ENCODE measurements around the gene SOX1. TPM values are rescaled to one million over a fixed set of nuclear protein-coding genes. Genes with fewer than 3 reads are reported as not detected.

Gene SOX1
- total RNA-seq, 1 experiment from 2014 or later: not detected

- no TSS peak for BruUV-seq (replicated peaks)
- H3K4me3 Mint-ChIP-seq (ENCODE audit: unreplicated experiment): no peak overlapping the region
- ChIA-PET CTCF (no interaction called here), POLR2A (no interaction called here)
- H3K9me3 Mint-ChIP-seq (ENCODE audit: unreplicated experiment): peaks cover 11% of the 10 kb centered on the region
- H3K36me3 Mint-ChIP-seq (ENCODE audit: insufficient read depth, unreplicated experiment): no peaks in the 10 kb centered on the region
- intact Hi-C loops (cut with micrococcal nuclease): no loop called here
- H3K27me3 Mint-ChIP-seq (ENCODE audit: insufficient read depth, unreplicated experiment): no peaks in the 10 kb centered on the region
- no peak for TF ChIP-seq CTCF (IDR thresholded peaks at IDR 0.05; ENCODE audit: unreplicated experiment)
- DNase-seq (ENCODE audit: unreplicated experiment): no peak
- no peaks in the 10 kb centered on the region for H3K4me1 Mint-ChIP-seq (ENCODE audit: insufficient read depth, unreplicated experiment)
- H3K27ac Mint-ChIP-seq (ENCODE audit: low read depth, unreplicated experiment): no peak overlapping the region
Observed at GRCh38 chr13:112107289-112107688, 40.3 kb downstream of the SOX1 start.

GRCh38 chr13:112110479-112110878 is 43.5 kb downstream of the SOX1 start:
- DNase-seq (ENCODE audit: unreplicated experiment): no peak
- ChIA-PET POLR2A (interaction anchor here (0.7 kb wide), 1 partner anchor 9 kb away, joined by 3 read pairs; no protein-coding TSS in a partner anchor), CTCF (interaction anchor here (0.7 kb wide), 2 partner anchors 16 to 138 kb away, joined by 3 read pairs; no protein-coding TSS in a partner anchor)
- H3K27ac Mint-ChIP-seq (ENCODE audit: low read depth, unreplicated experiment): no peak overlapping the region
- no peaks in the 10 kb centered on the region for H3K27me3 Mint-ChIP-seq (ENCODE audit: insufficient read depth, unreplicated experiment)
- BruUV-seq (replicated peaks): no TSS peak
- intact Hi-C loops (cut with micrococcal nuclease): no loop called here
- peaks cover 8% of the 10 kb centered on the region for H3K9me3 Mint-ChIP-seq (ENCODE audit: unreplicated experiment)
- TF ChIP-seq CTCF (IDR thresholded peaks at IDR 0.05; ENCODE audit: unreplicated experiment): no peak
- H3K4me1 Mint-ChIP-seq (ENCODE audit: insufficient read depth, unreplicated experiment): peaks cover 6% of the 10 kb centered on the region
- no peak overlapping the region for H3K4me3 Mint-ChIP-seq (ENCODE audit: unreplicated experiment)
- no peaks in the 10 kb centered on the region for H3K36me3 Mint-ChIP-seq (ENCODE audit: insufficient read depth, unreplicated experiment)

- Mint-ChIP-seq H3K36me3 (ENCODE audit: insufficient read depth, unreplicated experiment) (no peaks in the 10 kb centered on the region), H3K9me3 (ENCODE audit: unreplicated experiment) (peaks cover 8% of the 10 kb centered on the region), H3K4me3 (ENCODE audit: unreplicated experiment) (no peak overlapping the region), H3K27ac (ENCODE audit: low read depth, unreplicated experiment) (no peak overlapping the region), H3K4me1 (ENCODE audit: insufficient read depth, unreplicated experiment) (peaks cover 6% of the 10 kb centered on the region), H3K27me3 (ENCODE audit: insufficient read depth, unreplicated experiment) (no peaks in the 10 kb centered on the region)
- no peak for DNase-seq (ENCODE audit: unreplicated experiment)
- BruUV-seq (replicated peaks): no TSS peak
- POLR2A ChIA-PET: interaction anchor here (0.6 kb wide), 1 partner anchor 19 kb away, joined by 5 read pairs; no protein-coding TSS in a partner anchor
- intact Hi-C loops (cut with micrococcal nuclease): no loop called here
- CTCF ChIA-PET: interaction anchor here (0.7 kb wide), 1 partner anchor 139 kb away, joined by 3 read pairs; no protein-coding TSS in a partner anchor
- no peak for TF ChIP-seq CTCF (IDR thresholded peaks at IDR 0.05; ENCODE audit: unreplicated experiment)
Observed at GRCh38 chr13:112111239-112111857, 44.4 kb downstream of the SOX1 start.

GRCh38 chr13:112112534-112113276 is 45.8 kb downstream of the SOX1 start:
- H3K4me1 Mint-ChIP-seq (ENCODE audit: insufficient read depth, unreplicated experiment): peaks cover 6% of the 10 kb centered on the region
- no peak overlapping the region for H3K27ac Mint-ChIP-seq (ENCODE audit: low read depth, unreplicated experiment)
- no peak for DNase-seq (ENCODE audit: unreplicated experiment)
- H3K9me3 Mint-ChIP-seq (ENCODE audit: unreplicated experiment): peaks cover 8% of the 10 kb centered on the region
- H3K27me3 Mint-ChIP-seq (ENCODE audit: insufficient read depth, unreplicated experiment): no peaks in the 10 kb centered on the region
- no TSS peak for BruUV-seq (replicated peaks)
- intact Hi-C loops (cut with micrococcal nuclease): no loop called here
- H3K4me3 Mint-ChIP-seq (ENCODE audit: unreplicated experiment): no peak overlapping the region
- CTCF ChIA-PET: interaction anchor here (0.6 kb wide), 1 partner anchor 1297 kb away, joined by 6 read pairs; no protein-coding TSS in a partner anchor
- TF ChIP-seq CTCF (IDR thresholded peaks at IDR 0.05; ENCODE audit: unreplicated experiment): no peak
- POLR2A ChIA-PET: no interaction called here
- H3K36me3 Mint-ChIP-seq (ENCODE audit: insufficient read depth, unreplicated experiment): no peaks in the 10 kb centered on the region
